ENCODE measurements around the gene PRDM16.

The PRDM16 gene

DNA sequence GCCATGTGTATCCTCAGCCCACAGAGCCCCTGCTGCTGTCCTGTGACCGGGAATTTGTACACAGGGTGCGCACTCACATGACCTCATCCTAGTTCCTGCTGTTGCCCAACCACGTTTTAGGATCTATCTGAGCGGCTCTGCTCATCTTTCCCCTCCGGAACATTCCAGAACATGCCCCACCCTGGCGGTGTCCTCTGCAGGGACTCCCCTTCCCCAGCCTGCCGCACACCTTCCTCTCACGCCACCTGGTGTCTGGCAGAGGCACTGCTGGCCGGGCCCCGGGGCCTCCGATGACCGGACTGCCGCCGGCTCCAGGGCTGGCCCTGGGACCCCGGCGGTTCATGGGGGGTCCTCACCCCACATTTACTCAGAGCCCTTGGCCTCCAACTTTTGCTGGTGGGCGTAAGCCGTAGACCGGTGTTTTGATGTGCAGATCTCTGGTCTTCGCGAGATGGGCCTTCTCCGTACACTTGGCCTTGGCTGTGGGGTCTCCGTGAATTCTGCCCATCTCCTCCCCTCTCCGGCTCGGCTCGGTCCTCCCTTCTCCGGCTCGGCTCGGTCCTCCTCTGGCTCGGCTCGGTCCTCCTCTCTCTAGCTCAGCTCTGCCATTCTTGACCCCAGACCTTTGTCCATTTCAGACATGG, 414.9 kb downstream of the PRDM16 start:
- TF ChIP-seq ISL1 (CRISPR knock-in tag; IDR thresholded peaks at IDR 0.05) (no peak), PPARA (CRISPR knock-in tag; IDR thresholded peaks at IDR 0.05; ENCODE audit: borderline replicate concordance) (no peak)
- peak; percentile 56 for ATAC-seq

DNA sequence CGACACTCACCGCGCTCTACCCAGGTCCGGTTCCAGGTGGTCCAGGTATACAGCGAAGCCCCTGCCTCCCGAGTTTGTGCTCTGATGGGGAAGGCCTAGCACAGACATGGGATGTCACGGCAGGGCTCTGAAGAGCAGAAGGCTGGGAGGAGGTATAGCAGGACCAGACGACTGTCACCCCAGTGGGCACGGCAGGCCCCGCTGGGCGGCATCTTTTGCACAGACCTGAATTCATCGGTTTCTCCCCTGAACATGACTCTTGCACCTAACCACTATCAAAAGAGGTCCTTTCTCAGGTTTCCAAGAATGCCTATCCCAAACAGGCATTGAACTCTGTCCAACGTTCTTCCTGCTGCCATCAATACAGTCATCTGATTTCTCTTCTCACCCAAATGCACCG, 416.0 kb downstream of the PRDM16 start:
- no peak for ATAC-seq
- TF ChIP-seq, protein P1, sequence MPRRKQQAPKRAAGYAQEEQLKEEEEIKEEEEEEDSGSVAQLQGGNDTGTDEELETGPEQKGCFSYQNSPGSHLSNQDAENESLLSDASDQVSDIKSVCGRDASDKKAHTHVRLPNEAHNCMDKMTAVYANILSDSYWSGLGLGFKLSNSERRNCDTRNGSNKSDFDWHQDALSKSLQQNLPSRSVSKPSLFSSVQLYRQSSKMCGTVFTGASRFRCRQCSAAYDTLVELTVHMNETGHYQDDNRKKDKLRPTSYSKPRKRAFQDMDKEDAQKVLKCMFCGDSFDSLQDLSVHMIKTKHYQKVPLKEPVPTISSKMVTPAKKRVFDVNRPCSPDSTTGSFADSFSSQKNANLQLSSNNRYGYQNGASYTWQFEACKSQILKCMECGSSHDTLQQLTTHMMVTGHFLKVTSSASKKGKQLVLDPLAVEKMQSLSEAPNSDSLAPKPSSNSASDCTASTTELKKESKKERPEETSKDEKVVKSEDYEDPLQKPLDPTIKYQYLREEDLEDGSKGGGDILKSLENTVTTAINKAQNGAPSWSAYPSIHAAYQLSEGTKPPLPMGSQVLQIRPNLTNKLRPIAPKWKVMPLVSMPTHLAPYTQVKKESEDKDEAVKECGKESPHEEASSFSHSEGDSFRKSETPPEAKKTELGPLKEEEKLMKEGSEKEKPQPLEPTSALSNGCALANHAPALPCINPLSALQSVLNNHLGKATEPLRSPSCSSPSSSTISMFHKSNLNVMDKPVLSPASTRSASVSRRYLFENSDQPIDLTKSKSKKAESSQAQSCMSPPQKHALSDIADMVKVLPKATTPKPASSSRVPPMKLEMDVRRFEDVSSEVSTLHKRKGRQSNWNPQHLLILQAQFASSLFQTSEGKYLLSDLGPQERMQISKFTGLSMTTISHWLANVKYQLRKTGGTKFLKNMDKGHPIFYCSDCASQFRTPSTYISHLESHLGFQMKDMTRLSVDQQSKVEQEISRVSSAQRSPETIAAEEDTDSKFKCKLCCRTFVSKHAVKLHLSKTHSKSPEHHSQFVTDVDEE (CRISPR knock-in tag; IDR thresholded peaks at IDR 0.05), result no peak
- TF ChIP-seq RARB (CRISPR knock-in tag; IDR thresholded peaks at IDR 0.05), result no peak
- TF ChIP-seq, protein P2, sequence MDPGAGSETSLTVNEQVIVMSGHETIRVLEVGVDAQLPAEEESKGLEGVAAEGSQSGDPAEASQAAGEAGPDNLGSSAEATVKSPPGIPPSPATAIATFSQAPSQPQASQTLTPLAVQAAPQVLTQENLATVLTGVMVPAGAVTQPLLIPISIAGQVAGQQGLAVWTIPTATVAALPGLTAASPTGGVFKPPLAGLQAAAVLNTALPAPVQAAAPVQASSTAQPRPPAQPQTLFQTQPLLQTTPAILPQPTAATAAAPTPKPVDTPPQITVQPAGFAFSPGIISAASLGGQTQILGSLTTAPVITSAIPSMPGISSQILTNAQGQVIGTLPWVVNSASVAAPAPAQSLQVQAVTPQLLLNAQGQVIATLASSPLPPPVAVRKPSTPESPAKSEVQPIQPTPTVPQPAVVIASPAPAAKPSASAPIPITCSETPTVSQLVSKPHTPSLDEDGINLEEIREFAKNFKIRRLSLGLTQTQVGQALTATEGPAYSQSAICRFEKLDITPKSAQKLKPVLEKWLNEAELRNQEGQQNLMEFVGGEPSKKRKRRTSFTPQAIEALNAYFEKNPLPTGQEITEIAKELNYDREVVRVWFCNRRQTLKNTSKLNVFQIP (CRISPR knock-in tag; IDR thresholded peaks at IDR 0.05; ENCODE audit: borderline replicate concordance, low read depth), result no peak
- no peak for TF ChIP-seq TOX (CRISPR knock-in tag; IDR thresholded peaks at IDR 0.05; ENCODE audit: borderline replicate concordance)
- TF ChIP-seq ZC3H10 (CRISPR knock-in tag; IDR thresholded peaks at IDR 0.05), result no peak
- TF ChIP-seq ZFP3 (CRISPR knock-in tag; IDR thresholded peaks at IDR 0.05), result no peak
- TF ChIP-seq BACH2 (CRISPR knock-in tag; IDR thresholded peaks at IDR 0.05; ENCODE audit: borderline replicate concordance), result no peak
- TF ChIP-seq ZNF70 (CRISPR knock-in tag; IDR thresholded peaks at IDR 0.05), result no peak
